Epithelial cell of esophagus (primary cell): ENCODE data around the gene TOMM34.
A peak's percentile ranks its signal among the peaks of the same experiment; 100 is the strongest.

ENCODE experiments used
- DNase-seq: peaks from one replicate; pipeline ENCODE4 v3.0.0; 2010; ENCODE audit warnings: low read depth
- H3K4me3 ChIP-seq: 2 replicates; pipeline ENCODE4 v1.5.1; 2011; ENCODE audit warnings: mild to moderate bottlenecking, low read length, control low read depth
- TF ChIP-seq, protein P1 (sequence below): IDR thresholded peaks from 2 replicates; pipeline ENCODE4 v1.5.1; 2011; ENCODE audit warnings: low read depth, mild to moderate bottlenecking, low read length, control low read depth, inconsistent platforms; ENCODE audit not compliant: insufficient read depth; ENCODE audit errors: missing control alignments

Gene TOMM34

DNA sequence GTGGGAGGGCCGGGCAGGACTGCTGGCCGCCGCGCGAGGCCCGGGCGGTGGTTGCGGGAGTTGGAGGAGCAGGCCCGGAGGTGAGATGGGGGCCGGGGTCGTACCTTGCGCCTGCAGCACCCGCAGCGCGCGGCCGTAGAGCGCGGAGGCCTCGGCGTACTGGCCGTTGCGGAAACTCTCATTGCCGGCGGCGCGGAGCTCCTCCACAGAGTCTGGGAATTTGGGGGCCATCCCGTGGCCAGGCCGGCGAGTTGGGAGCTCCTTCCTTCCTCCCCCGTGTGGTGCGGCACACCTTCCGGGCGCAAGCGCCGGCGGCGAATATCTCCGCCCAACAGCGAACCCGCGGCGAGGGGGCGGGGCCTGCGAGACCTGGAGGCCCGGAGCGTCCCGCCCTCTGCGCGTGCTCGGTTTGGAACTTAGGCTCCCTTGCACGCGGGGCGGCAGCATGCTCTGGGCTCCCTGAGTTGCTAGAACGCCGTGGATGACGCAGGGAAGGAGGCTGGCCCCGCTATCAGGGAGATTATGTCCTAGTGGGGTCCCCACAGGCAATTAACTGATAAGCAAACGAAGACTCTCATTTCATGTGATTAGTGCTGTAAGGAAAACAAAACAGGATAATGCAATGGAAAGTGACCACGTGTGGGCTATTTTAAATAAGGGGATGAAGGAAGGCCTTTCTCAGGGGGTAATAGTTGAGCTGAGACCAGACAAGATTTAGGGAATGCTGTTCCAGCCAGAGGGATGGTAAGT, at the start of gene TOMM34:
TOMM34 (minus strand) TSS at position 295 of the 750 bp plus-strand sequence; CDS start at position 231, 64 bp downstream.
- TF ChIP-seq, protein P1, sequence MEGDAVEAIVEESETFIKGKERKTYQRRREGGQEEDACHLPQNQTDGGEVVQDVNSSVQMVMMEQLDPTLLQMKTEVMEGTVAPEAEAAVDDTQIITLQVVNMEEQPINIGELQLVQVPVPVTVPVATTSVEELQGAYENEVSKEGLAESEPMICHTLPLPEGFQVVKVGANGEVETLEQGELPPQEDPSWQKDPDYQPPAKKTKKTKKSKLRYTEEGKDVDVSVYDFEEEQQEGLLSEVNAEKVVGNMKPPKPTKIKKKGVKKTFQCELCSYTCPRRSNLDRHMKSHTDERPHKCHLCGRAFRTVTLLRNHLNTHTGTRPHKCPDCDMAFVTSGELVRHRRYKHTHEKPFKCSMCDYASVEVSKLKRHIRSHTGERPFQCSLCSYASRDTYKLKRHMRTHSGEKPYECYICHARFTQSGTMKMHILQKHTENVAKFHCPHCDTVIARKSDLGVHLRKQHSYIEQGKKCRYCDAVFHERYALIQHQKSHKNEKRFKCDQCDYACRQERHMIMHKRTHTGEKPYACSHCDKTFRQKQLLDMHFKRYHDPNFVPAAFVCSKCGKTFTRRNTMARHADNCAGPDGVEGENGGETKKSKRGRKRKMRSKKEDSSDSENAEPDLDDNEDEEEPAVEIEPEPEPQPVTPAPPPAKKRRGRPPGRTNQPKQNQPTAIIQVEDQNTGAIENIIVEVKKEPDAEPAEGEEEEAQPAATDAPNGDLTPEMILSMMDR = no peak
- peak; percentile 94 for DNase-seq

DNA sequence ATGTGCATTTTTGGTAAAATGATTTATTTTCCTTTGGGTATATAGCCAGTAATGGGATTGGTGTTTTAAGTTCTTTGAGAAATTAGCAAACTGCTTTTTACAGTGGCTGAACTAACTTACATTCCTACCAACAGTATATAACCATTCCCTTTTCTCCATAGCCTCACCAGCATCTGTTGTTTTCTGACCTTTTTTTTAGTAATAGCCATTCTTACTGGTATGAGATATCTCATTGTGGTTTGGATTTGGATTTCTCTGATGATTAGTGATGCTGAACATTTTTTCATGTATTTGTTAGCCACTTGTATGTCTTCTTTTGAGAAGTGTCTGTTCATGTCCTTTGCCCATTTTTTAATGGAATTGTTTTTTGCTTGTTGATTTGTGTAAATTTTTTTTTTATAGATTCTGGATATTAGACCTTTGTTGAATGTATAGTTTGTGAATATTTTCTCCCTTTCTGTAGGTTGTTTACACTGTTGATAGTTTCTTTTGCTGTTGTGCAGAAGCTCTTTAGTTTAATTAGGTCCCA, 48.4 kb upstream of the TOMM34 start:
- DNase-seq = no peak
- TF ChIP-seq, protein P1 = no peak
- no peak overlapping the region for H3K4me3 ChIP-seq

More for the DNA sequence above, at the start of gene TOMM34:
- peak within 1 kb of the TSS; percentile 68 for H3K4me3 ChIP-seq

GRCh38 chr20:44997668-44998067, 37.5 kb upstream of the TOMM34 start:
- no peak overlapping the region for H3K4me3 ChIP-seq
- TF ChIP-seq, protein P1 = no peak
- no peak for DNase-seq

DNA sequence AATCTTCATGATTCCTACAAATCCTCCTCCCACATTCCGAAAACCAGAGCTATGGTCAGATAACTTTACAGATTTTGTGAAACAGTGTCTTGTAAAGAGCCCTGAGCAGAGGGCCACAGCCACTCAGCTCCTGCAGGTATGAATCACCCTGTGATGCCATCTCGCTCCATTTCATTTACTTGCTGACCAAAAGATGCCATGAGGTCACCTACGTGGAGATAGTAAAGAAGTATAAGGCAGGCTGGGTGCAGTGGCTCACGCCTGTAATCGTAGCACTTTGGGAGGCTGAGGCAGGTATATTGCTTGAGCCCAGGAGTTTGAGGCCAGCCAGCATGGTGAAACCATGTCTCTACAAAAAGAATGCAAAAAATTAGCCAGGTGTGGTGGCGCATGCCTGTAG, 37.0 kb upstream of the TOMM34 start:
- TF ChIP-seq, protein P1 = no peak
- DNase-seq = no peak
- no peak overlapping the region for H3K4me3 ChIP-seq

DNA sequence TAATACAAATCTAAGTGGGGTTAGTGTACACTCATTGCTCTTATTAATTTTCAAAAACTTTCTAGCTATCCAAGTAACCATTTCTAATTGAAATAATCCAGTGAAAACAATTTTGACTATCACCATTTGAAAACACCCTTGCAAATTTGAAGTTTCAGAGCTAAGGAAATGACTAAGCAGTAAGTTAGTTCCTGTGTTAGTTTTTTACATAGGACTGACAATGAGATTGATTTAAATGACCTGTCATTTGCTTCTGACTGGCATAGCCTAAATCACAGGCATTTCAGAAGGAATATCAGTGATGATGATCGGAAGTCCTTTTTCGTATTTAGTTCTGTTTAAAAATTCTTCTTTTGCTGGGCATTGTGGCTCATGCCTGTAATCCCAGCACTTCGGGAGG, 33.1 kb upstream of the TOMM34 start:
- peak; percentile 33 for DNase-seq

DNA sequence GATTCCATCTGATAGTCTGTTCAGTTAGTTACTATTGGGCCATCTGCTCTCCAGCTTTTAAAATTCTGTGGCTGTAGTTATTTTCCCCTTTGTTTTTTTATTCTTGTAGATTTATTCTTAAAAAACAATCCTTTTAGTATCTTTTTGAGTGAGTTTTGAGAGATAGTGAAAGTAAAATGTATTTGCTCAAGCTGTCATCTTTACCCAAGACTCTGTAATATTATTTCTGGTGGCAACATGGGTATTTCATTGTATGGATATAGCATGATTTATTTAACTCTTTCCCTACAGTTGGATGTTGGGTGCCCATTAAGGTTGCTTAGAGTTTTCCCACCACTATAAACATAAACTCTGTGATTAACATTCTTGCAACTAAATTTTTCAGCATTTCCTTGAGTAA, 30.8 kb upstream of the TOMM34 start:
- H3K4me3 ChIP-seq = no peak overlapping the region
- TF ChIP-seq, protein P1 = no peak
- DNase-seq = no peak

More for the DNA sequence above, 33.1 kb upstream of the TOMM34 start:
- no peak overlapping the region for H3K4me3 ChIP-seq
- TF ChIP-seq, protein P1 = no peak

DNA sequence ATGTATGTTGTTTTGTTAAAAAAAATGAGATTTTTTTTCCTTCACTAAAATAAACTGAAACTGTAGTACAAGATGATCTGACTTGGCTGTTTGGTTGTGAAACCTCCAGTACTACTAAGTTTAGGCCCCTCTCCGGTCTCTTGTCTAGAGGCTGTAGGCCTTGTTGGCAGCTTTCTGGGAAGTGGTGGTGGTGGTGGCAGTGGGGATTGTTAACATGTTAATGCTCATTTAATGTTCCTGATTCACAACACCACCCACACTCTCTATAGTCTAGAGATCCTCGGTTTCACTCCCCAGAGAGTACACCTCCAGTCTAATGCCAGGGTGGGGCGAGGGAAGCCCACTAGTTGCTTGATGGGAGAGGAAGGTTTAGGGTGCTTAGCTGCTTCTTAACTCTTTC, 30.2 kb upstream of the TOMM34 start:
- TF ChIP-seq, protein P1 = no peak
- no peak for DNase-seq
- no peak overlapping the region for H3K4me3 ChIP-seq
